GM23248 (cell line): Measurements from ENCODE around the gene ALDH16A1. TPM values are rescaled to one million over a fixed set of nuclear protein-coding genes. Genes with fewer than 3 reads are reported as not detected.
"Not testable (repeated sequence)": the region's sequence is repeated elsewhere in the genome, so short reads cannot be mapped to it uniquely, and the experiment has no call there.

Experiments
- DNase-seq: peaks from one replicate; pipeline ENCODE4 v3.0.0-alpha.2; 2015
- H2AFZ ChIP-seq: fragments of 200-600 bp; sonication (generic); 2 replicates; pipeline ENCODE4 v1.6.1; 2016; ENCODE audit warnings: antibody characterized with exemption
- H3F3A ChIP-seq: fragments of 200-600 bp; sonication (generic); 2 replicates; pipeline ENCODE4 v1.6.1; 2016; ENCODE audit warnings: mild to moderate bottlenecking, antibody characterized with exemption, mixed run types; ENCODE audit not compliant: insufficient read depth
- H3K27ac ChIP-seq: fragments of 200-600 bp; sonication (generic); 2 replicates; pipeline ENCODE4 v1.5.1; 2016; ENCODE audit warnings: mild to moderate bottlenecking
- H3K27me3 ChIP-seq: fragments of 200-600 bp; sonication (generic); replicated peaks from 2 replicates; pipeline ENCODE4 v1.6.1; 2016; ENCODE audit warnings: mild to moderate bottlenecking; ENCODE audit not compliant: insufficient read depth
- H3K36me3 ChIP-seq: fragments of 200-600 bp; sonication (generic); 2 replicates; pipeline ENCODE4 v1.6.1; 2016; ENCODE audit warnings: low read depth, mild to moderate bottlenecking
- H3K4me1 ChIP-seq: fragments of 200-600 bp; sonication (generic); 2 replicates; pipeline ENCODE4 v1.6.1; 2016; ENCODE audit warnings: mild to moderate bottlenecking; ENCODE audit not compliant: insufficient read depth
- H3K4me2 ChIP-seq: fragments of 200-600 bp; sonication (generic); one replicate; pipeline ENCODE4 v1.6.1; 2016; ENCODE audit warnings: mild to moderate bottlenecking; ENCODE audit not compliant: unreplicated experiment
- H3K4me3 ChIP-seq: fragments of 200-600 bp; sonication (generic); 2 replicates; pipeline ENCODE4 v1.5.1; 2016; ENCODE audit warnings: mild to moderate bottlenecking
- H3K79me2 ChIP-seq: fragments of 200-600 bp; sonication (generic); 2 replicates; pipeline ENCODE4 v1.6.1; 2016; ENCODE audit warnings: mild to moderate bottlenecking; ENCODE audit not compliant: insufficient read depth
- H3K9ac ChIP-seq: fragments of 200-600 bp; sonication (generic); 2 replicates; pipeline ENCODE4 v1.6.1; 2016; ENCODE audit warnings: mild to moderate bottlenecking
- H3K9me2 ChIP-seq: fragments of 200-600 bp; sonication (generic); 2 replicates; pipeline ENCODE4 v1.6.1; 2016; ENCODE audit warnings: mixed run types, mild to moderate bottlenecking, moderate library complexity; ENCODE audit not compliant: insufficient read depth
- H3K9me3 ChIP-seq: fragments of 200-600 bp; sonication (generic); one replicate; pipeline ENCODE4 v1.6.1; 2017; ENCODE audit warnings: low read depth
- H4K20me1 ChIP-seq: fragments of 200-600 bp; sonication (generic); 2 replicates; pipeline ENCODE4 v1.6.0; 2016; ENCODE audit not compliant: insufficient read depth
- EZH2 ChIP-seq: fragments of 200-600 bp; sonication (generic); IDR thresholded peaks from 2 replicates; pipeline ENCODE4 v1.6.1; 2018; ENCODE audit warnings: antibody characterized with exemption, mild to moderate bottlenecking; ENCODE audit not compliant: insufficient read depth, poor library complexity, severe bottlenecking
- EZH2phosphoT487 ChIP-seq: fragments of 200-600 bp; sonication (generic); IDR thresholded peaks from 2 replicates; pipeline ENCODE4 v1.6.1; 2018; ENCODE audit warnings: antibody characterized with exemption, moderate library complexity, mild to moderate bottlenecking, low read depth; ENCODE audit not compliant: insufficient read depth
- WGBS, 2 experiments: methylation state at CpG; one replicate each; pipeline ENCODE4 v1.1.6; 2015 to 2017; ENCODE audit warnings: low lambda C conversion rate in 2 of 2, low coverage in 1 of 2; ENCODE audit errors: missing lambda C conversion rate in 2 of 2; 5-methylcytosine and 5-hydroxymethylcytosine counted together
- in situ Hi-C: fragments of 300-500 bp; cut with MboI; formaldehyde crosslinking; loops from 2 replicates; pipeline ENCODE4 v1.15.0; 2020
- polyA plus RNA-seq: library from polyadenylated mRNA; unstranded; fragments of >200 nt; fragmentation: Nextera tagmentation; extraction: Ambion mirVana; gene quantifications from 2 replicates; pipeline ENCODE4 v1.2.1, GENCODE V29; 2016
- total RNA-seq: library from RNA; depleted of rRNA; stranded (reverse); fragments of >200 nt; shearing (Covaris generic); gene quantifications from 2 replicates; pipeline ENCODE4 v1.2.3, GENCODE V29; 2014

The ALDH16A1 gene
- total and polyA plus RNA-seq, 2 experiments from 2014 or later: 9.4 to 30.4 TPM

- peak; percentile 92 for DNase-seq
- WGBS, 2 experiments: 2 to 3% methylated on average over 24 to 43 of the region's 43 CpGs
- peak overlapping the region; percentile 69 for H3K9ac ChIP-seq
- peak overlapping the region; percentile 34; the same call in 1 of the 2 replicates for H3K27ac ChIP-seq
- H3K27me3 ChIP-seq: peaks cover 28% of the 10 kb centered on the region
- H3K4me2 ChIP-seq: peak overlapping the region; percentile 83
- H2AFZ ChIP-seq: peak overlapping the region; percentile 91
- H3K4me1 ChIP-seq: no peaks in the 10 kb centered on the region
- no peak for TF ChIP-seq EZH2phosphoT487
- TF ChIP-seq EZH2: no peak
- peak overlapping the region; percentile 82 for H3K4me3 ChIP-seq
- in situ Hi-C loops: no loop called here
- H3K9me2 ChIP-seq: no peaks in the 10 kb centered on the region
- peaks cover 13% of the 10 kb centered on the region for H3F3A ChIP-seq
- H3K9me3 ChIP-seq: no peaks in the 10 kb centered on the region
- no peaks in the 10 kb centered on the region for H3K79me2 ChIP-seq
- no peaks in the 10 kb centered on the region for H3K36me3 ChIP-seq
- no peaks in the 10 kb centered on the region for H4K20me1 ChIP-seq
These were observed 10.2 kb upstream of the ALDH16A1 start for GRCh38 chr19:49442771-49443365.

- Histone ChIP-seq H4K20me1 (no peaks in the 10 kb centered on the region), H3F3A (peaks cover 13% of the 10 kb centered on the region), H3K4me3 (peak overlapping the region; percentile 82), H3K9me3 (no peaks in the 10 kb centered on the region), H3K4me2 (peak overlapping the region; percentile 83), H3K27me3 (peaks cover 26% of the 10 kb centered on the region), H3K27ac (peak overlapping the region; percentile 34; the same call in 1 of the 2 replicates), H3K36me3 (no peaks in the 10 kb centered on the region), H3K9me2 (no peaks in the 10 kb centered on the region), H3K9ac (peak overlapping the region; percentile 69), H2AFZ (peak overlapping the region; percentile 91), H3K4me1 (no peaks in the 10 kb centered on the region), H3K79me2 (no peaks in the 10 kb centered on the region)
- in situ Hi-C loops: no loop called here
- TF ChIP-seq EZH2phosphoT487: no peak
- no peak for TF ChIP-seq EZH2
- peak; percentile 98 for DNase-seq
- 1% methylated on average over 38 to 44 of the region's 47 CpGs for WGBS, 2 experiments
These were observed 9.5 kb upstream of the ALDH16A1 start for GRCh38 chr19:49443366-49444099.

GRCh38 chr19:49444100-49444700 is 8.8 kb upstream of the ALDH16A1 start:
- H3K36me3 ChIP-seq, H2AFZ ChIP-seq, H3K9me3 ChIP-seq, DNase-seq, H4K20me1 ChIP-seq, H3K79me2 ChIP-seq, H3K9ac ChIP-seq, in situ Hi-C loops, H3K4me2 ChIP-seq, H3K9me2 ChIP-seq, H3K4me1 ChIP-seq, H3K27ac ChIP-seq, H3K4me3 ChIP-seq: not testable (repeated sequence)
- Histone ChIP-seq H3F3A (peaks cover 13% of the 10 kb centered on the region), H3K27me3 (peaks cover 19% of the 10 kb centered on the region)
- 23% methylated on average over 5 of the region's 5 CpGs for WGBS, 2 experiments

GRCh38 chr19:49445997-49446396 is 7.0 kb upstream of the ALDH16A1 start:
- no peaks in the 10 kb centered on the region for H3K4me1 ChIP-seq
- H3K4me2 ChIP-seq: no peak overlapping the region
- H3K79me2 ChIP-seq: peaks cover 12% of the 10 kb centered on the region
- H3F3A ChIP-seq: peaks cover 8% of the 10 kb centered on the region; the same call in 1 of the 2 replicates
- in situ Hi-C loops: no loop called here
- WGBS, 2 experiments: 50 to 51% methylated on average over 3 of the region's 3 CpGs
- no peak overlapping the region for H3K9ac ChIP-seq
- H2AFZ ChIP-seq: no peak overlapping the region
- H3K9me3 ChIP-seq: no peaks in the 10 kb centered on the region
- H4K20me1 ChIP-seq: no peaks in the 10 kb centered on the region
- H3K27me3 ChIP-seq: peaks cover 1% of the 10 kb centered on the region
- no peak for TF ChIP-seq EZH2phosphoT487
- no peak for TF ChIP-seq EZH2
- H3K36me3 ChIP-seq: no peaks in the 10 kb centered on the region
- H3K27ac ChIP-seq: no peak overlapping the region
- DNase-seq: no peak
- H3K4me3 ChIP-seq: no peak overlapping the region
- H3K9me2 ChIP-seq: no peaks in the 10 kb centered on the region
